ENCODE results near the gene HIGD1A.

Gene HIGD1A

DNA sequence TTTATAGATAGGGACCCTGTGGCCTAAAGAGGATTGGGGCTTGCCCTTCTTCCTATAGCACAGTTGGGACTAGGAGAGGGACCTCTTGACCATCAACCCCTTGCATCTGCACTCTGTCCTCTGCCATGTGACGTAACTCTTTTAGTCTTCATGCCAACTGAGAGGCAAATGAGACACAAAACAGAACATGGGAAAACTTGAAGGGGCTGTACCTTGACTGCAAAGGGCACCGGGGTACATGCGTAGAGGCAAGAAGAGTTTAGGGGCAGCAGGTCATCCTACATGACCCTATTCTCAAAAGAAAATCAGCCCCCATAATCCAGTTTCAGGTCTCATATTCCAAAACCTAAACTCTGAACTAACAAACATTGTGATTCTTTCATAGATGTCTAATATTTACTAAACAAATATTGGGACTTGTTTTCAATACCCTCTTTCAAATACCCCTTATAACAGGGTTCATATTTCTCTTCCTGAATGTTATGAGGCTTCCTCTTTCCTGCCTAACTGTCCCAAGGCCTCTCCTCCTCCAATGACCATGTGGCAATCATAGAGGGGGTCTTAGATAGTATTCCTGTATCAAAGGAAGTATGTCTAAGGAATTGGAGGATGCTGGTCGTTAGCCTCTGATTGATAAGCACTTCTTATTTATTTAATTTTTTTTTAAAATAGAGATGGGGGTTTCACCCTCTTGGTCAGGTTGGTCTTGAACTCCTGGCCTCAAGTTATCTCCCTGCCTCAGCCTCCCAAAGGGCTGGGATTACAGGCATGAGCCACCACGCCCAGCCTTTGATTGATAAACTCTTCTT is 25.5 kb upstream of the HIGD1A start:
- H3K4me3 ChIP-seq (ENCODE audit: low read length): no peak overlapping the region
- DNase-seq (ENCODE audit: low read depth): peak; percentile 8
- TF ChIP-seq, protein P1, sequence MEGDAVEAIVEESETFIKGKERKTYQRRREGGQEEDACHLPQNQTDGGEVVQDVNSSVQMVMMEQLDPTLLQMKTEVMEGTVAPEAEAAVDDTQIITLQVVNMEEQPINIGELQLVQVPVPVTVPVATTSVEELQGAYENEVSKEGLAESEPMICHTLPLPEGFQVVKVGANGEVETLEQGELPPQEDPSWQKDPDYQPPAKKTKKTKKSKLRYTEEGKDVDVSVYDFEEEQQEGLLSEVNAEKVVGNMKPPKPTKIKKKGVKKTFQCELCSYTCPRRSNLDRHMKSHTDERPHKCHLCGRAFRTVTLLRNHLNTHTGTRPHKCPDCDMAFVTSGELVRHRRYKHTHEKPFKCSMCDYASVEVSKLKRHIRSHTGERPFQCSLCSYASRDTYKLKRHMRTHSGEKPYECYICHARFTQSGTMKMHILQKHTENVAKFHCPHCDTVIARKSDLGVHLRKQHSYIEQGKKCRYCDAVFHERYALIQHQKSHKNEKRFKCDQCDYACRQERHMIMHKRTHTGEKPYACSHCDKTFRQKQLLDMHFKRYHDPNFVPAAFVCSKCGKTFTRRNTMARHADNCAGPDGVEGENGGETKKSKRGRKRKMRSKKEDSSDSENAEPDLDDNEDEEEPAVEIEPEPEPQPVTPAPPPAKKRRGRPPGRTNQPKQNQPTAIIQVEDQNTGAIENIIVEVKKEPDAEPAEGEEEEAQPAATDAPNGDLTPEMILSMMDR (IDR thresholded peaks at IDR 0.05; ENCODE audit: insufficient read depth, low read depth, low read length, missing control alignments): no peak

DNA sequence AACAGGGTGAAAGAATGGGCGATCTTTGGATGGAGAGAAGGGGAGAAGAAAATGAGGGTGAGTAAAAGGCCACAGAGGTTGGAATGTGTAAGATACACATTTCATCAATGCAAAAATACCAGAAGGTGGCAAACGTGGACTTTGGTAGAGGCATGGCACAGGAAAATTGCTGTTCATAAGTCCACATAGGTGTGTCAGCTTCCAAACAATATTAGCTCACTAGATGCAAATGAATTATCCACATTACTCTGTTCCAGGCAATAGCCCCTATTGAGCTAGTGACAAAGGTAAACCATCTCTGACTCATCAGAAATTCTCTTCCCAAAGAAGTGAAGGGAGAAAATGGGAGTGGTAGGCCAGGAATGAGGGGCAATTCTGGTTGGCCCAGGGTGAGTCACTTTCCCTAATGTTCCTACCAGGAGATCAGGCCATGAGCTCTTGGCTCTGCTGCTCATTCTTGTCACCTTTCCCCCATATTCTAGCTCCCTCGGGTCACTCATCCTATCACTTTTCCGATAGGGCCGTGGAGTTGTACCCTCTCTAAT is 24.9 kb upstream of the HIGD1A start:
- TF ChIP-seq, protein P1 (IDR thresholded peaks at IDR 0.05; ENCODE audit: insufficient read depth, low read depth, low read length, missing control alignments): no peak
- DNase-seq (ENCODE audit: low read depth): peak; percentile 91
- H3K4me3 ChIP-seq (ENCODE audit: low read length): no peak overlapping the region

DNA sequence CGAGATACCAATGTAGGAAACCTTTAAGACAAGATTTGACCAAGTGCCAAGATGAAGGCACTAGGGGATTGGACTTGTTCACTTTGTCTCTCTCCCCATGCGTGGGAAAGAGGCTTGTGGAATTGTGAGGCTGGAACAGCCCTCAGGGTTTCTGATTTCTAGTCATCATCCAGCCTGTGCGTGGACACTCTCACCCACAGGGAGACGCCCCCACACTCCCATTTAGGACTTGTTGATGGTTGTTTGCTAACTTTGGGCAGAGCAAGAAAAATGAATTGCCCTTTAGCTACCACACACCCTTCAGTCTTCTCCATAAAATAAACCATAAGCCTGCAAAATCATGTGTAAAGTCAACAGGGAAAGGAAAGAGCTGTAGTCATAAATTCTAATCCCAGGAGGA is 23.4 kb upstream of the HIGD1A start:
- TF ChIP-seq, protein P1 (IDR thresholded peaks at IDR 0.05; ENCODE audit: insufficient read depth, low read depth, low read length, missing control alignments): no peak
- H3K4me3 ChIP-seq (ENCODE audit: low read length): no peak overlapping the region
- DNase-seq (ENCODE audit: low read depth): peak; percentile 61

DNA sequence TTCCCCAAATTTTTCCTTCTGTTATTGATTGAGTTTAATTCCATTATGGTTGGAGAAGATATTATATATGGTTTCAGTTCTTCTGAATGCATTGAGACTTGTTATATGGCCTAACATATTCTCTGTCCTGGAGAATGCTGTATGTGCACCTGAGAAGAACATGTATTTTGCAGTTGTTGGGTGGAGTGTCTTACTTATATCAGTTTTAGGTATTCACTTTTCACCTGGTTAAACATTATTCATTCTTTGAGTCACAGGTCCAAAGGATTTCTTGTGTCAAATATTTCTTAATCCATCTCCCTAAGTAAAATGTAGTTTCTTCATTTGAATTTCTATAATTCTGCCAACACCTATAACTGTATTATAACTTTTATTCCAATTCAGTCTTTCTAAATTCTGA is 22.7 kb upstream of the HIGD1A start:
- peak; percentile 64 for DNase-seq (ENCODE audit: low read depth)
- TF ChIP-seq, protein P1 (IDR thresholded peaks at IDR 0.05; ENCODE audit: insufficient read depth, low read depth, low read length, missing control alignments): no peak
- no peak overlapping the region for H3K4me3 ChIP-seq (ENCODE audit: low read length)

DNA sequence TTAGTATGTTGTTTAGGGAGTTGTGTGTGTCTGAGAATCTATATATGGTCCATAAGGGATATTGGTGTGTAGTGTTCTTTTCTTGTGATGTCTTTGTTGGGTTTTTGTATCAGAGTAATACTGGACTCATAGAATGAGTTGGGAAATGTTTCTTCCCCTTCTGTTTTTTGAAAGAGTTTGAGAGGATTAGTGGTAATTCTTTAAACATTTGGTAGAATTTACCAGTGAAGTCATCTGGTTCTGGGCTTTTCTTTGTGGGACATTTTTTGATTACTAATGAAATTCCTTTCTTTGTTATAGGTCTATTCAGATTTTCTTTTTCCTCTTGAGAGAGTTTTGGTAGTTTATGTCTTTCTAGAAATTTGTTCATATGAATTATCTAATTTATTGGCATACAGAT is 21.9 kb upstream of the HIGD1A start:
- TF ChIP-seq, protein P1 (IDR thresholded peaks at IDR 0.05; ENCODE audit: insufficient read depth, low read depth, low read length, missing control alignments): no peak
- no peak overlapping the region for H3K4me3 ChIP-seq (ENCODE audit: low read length)
- DNase-seq (ENCODE audit: low read depth): no peak

DNA sequence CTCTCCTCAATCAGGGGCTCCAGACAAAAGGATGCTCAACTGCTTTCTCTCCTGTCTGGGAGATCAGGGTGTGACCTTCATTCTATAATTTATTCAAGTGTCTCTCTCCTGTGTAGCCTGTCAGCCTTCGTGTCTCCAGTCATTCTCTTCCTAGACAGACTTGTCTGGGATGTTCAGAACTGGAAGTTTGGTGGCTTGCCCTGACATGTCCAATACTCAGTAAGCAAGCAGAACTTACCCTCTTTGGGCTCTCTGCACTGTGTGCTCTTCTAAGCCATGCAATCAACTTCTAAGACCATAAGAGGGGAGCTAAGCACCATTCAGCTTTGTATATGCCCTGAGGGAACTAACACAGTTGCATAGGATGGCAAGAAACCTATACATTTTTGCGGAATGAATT is 19.1 kb upstream of the HIGD1A start:
- peak; percentile 98 for DNase-seq (ENCODE audit: low read depth)
- TF ChIP-seq, protein P1 (IDR thresholded peaks at IDR 0.05; ENCODE audit: insufficient read depth, low read depth, low read length, missing control alignments): no peak
- peak overlapping the region; percentile 10 for H3K4me3 ChIP-seq (ENCODE audit: low read length)

All from epithelial cell of esophagus (primary cell).